Measurements from ENCODE around the gene BEND3.

- no peak for TF ChIP-seq CTCF (IDR thresholded peaks at IDR 0.05)
- no peak for TF ChIP-seq POLR2A (IDR thresholded peaks at IDR 0.05)
Observed at GRCh38 chr6:107161521-107161920, 46.2 kb upstream of the BEND3 start.

Data from Peyer's patch (tissue), 4 donors.